GM12874 (cell line): ENCODE measurements around the gene TTC12.

ENCODE experiments used
- CTCF ChIP-seq: IDR thresholded peaks from 2 replicates; pipeline ENCODE4 v1.5.1; 2011; ENCODE audit warnings: low read depth, mild to moderate bottlenecking, control low read depth, low read length, moderate library complexity; ENCODE audit not compliant: insufficient read depth

TTC12 gene

DNA sequence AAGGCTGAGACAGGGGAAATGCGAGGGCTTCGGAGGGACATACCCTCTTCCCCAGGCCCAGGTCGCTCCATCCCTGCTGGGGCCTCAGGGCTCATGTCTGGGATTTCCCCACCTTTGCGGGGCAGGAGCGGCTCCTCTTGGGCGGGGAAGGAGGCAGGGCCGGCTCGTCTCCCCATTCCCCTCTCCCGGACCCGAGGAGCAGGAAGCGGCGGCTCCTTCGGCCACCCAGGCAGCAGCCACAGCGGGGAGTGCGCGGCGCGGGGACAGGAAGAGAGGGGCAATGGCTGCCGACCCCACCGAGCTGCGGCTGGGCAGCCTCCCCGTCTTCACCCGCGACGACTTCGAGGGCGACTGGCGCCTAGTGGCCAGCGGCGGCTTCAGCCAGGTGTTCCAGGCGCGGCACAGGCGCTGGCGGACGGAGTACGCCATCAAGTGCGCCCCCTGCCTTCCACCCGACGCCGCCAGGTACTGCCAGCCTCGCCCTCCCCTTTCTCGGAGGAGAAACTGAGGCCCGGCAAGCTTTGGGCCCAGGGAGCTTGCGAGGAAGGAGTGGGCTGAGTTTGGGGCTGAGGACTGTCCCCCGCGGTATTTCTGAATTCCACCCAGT lies 73.3 kb downstream of the TTC12 start, which contains the start of gene ANKK1:
ANKK1 (plus strand) TSS at position 175 of the 607 bp plus-strand sequence; CDS start at position 281, 106 bp downstream.
- TF ChIP-seq CTCF, result 0 out of 2 replicates have a peak, but pooled peaks have one; percentile 9

DNA sequence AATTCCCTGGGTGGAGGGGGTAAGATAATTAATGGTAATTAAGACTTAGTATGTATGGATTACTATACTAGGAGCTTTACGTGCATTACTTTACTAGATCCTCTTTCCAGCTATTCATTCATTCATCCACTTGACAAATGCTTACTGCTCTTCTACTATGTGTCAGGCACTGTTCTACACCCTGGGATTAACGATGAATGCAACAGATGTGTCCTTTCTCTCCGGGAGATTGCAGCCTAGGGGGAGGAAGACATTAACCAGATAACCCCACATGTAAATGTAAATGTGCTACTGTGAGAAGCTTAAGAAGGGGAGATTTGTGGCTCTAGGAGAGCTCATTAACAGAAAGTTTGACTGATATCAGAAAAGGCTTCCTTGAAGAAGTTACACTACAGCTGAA lies 74.9 kb downstream of the TTC12 start:
- no peak for TF ChIP-seq CTCF

DNA sequence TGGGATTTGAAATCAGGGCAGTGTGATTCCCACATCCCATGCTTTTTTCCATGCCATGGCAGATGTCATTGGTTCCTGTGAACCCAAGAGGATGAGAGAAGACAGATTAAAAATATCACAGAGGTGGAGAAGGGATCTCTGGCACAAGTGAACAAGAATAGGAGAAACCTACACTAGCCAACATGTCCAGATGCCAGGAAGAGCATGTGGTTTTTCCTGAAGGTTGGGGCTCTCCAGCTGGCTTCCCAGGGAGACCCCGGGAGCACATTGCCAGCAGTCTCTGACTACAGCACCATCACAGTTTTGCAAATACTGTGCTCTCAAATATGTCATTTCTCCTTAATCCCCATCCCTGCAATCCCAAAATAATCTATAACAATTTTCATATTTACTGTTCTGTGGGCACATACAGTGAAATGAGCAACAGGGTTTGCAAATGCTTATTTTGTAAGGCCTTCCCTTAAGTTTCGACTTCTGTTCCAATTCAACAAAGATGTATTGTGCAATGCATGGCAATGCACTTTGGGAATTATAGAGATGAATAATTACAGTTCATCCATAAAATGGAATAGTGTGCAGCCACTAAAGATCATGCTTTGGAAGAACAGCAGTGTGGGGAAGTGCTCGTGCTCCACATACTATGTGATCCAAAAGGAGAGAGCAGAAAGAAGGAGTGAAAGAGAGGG lies 78.0 kb downstream of the TTC12 start:
- TF ChIP-seq CTCF, result no peak

GRCh38 chr11:113393501-113393985 lies 79.2 kb downstream of the TTC12 start:
- TF ChIP-seq CTCF, result no peak

- no peak for TF ChIP-seq CTCF
Measured at GRCh38 chr11:113394919-113395318, 80.5 kb downstream of the TTC12 start.

- no peak for TF ChIP-seq CTCF
Measured at GRCh38 chr11:113395782-113396336, 81.5 kb downstream of the TTC12 start.

GRCh38 chr11:113396690-113397089 lies 82.3 kb downstream of the TTC12 start:
- TF ChIP-seq CTCF, result no peak
